Measurements from ENCODE around the gene PTPRG. TPM values are rescaled to one million over a fixed set of nuclear protein-coding genes. Genes with fewer than 3 reads are reported as not detected.

Gene PTPRG
- total RNA-seq, 1 donor from 2014 or later, result 77.2 TPM

DNA sequence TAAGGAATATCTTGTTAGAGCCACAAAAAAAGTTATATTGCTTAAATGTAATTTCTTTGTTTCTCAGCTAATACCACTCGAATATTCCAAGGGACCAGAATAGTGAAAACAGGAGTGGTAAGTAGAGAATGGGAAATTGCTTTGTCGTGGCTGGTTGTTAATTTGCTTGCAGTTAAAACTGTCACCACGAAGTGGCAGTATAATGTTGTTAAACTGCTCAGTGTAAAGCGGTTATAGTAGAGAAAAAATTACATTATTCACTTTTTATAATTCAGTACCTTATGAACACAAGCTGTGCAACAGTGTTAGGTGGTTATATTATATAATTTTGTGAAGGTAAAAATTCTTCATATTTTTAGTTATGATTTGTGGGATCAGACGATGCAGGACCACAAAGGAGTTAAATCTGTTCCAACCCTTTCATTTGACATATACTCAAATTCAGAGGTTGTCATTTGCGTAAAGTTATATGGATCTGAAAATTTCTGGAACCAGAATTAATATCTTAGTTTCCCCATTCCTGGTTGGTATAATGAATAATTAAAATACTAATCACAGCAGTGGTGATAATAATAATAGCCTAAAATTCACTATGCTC lies 640.2 kb downstream of the PTPRG start:
- H3K36me3 Mint-ChIP-seq, result peaks cover 11% of the 10 kb centered on the region
- H3K9me3 Mint-ChIP-seq, result no peaks in the 10 kb centered on the region
- no peak overlapping the region for H3K27ac Mint-ChIP-seq
- H3K4me1 Mint-ChIP-seq (ENCODE audit: unreplicated experiment), result no peaks in the 10 kb centered on the region
- TF ChIP-seq, protein P1, sequence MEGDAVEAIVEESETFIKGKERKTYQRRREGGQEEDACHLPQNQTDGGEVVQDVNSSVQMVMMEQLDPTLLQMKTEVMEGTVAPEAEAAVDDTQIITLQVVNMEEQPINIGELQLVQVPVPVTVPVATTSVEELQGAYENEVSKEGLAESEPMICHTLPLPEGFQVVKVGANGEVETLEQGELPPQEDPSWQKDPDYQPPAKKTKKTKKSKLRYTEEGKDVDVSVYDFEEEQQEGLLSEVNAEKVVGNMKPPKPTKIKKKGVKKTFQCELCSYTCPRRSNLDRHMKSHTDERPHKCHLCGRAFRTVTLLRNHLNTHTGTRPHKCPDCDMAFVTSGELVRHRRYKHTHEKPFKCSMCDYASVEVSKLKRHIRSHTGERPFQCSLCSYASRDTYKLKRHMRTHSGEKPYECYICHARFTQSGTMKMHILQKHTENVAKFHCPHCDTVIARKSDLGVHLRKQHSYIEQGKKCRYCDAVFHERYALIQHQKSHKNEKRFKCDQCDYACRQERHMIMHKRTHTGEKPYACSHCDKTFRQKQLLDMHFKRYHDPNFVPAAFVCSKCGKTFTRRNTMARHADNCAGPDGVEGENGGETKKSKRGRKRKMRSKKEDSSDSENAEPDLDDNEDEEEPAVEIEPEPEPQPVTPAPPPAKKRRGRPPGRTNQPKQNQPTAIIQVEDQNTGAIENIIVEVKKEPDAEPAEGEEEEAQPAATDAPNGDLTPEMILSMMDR (conservative IDR thresholded peaks at IDR 0.05), result peak; percentile 87
- DNase-seq (ENCODE audit: extremely low spot score, unreplicated experiment), result no peak
- H3K4me3 Mint-ChIP-seq, result no peak overlapping the region
- H3K27me3 Mint-ChIP-seq, result no peaks in the 10 kb centered on the region

DNA sequence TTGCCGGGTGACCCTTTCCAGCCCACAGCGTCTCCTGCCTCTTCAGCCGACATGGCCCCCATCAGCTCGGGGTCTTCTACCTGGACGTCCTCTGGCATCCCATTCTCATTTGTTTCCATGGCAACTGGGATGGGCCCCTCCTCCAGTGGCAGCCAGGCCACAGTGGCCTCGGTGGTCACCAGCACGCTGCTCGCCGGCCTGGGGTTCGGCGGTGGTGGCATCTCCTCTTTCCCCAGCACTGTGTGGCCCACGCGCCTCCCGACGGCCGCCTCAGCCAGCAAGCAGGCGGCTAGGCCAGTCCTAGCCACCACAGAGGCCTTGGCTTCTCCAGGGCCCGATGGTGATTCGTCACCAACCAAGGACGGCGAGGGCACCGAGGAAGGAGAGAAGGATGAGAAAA lies 641.8 kb downstream of the PTPRG start:
- TF ChIP-seq, protein P1 (conservative IDR thresholded peaks at IDR 0.05), result no peak
- no peak for DNase-seq (ENCODE audit: extremely low spot score, unreplicated experiment)
- H3K4me3 Mint-ChIP-seq, result no peak overlapping the region
- no peak overlapping the region for H3K27ac Mint-ChIP-seq
- H3K9me3 Mint-ChIP-seq, result no peaks in the 10 kb centered on the region
- no peaks in the 10 kb centered on the region for H3K27me3 Mint-ChIP-seq
- H3K4me1 Mint-ChIP-seq (ENCODE audit: unreplicated experiment), result no peaks in the 10 kb centered on the region
- peaks cover 11% of the 10 kb centered on the region for H3K36me3 Mint-ChIP-seq

DNA sequence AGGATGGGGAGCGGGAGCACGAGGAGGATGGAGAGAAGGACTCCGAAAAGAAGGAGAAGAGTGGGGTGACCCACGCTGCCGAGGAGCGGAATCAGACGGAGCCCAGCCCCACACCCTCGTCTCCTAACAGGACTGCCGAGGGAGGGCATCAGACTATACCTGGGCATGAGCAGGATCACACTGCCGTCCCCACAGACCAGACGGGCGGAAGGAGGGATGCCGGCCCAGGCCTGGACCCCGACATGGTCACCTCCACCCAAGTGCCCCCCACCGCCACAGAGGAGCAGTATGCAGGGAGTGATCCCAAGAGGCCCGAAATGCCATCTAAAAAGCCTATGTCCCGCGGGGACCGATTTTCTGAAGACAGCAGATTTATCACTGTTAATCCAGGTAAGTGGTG lies 642.2 kb downstream of the PTPRG start:
- Mint-ChIP-seq H3K27ac (no peak overlapping the region), H3K4me1 (ENCODE audit: unreplicated experiment) (no peaks in the 10 kb centered on the region), H3K4me3 (no peak overlapping the region), H3K36me3 (peaks cover 11% of the 10 kb centered on the region), H3K27me3 (no peaks in the 10 kb centered on the region), H3K9me3 (no peaks in the 10 kb centered on the region)
- TF ChIP-seq, protein P1 (conservative IDR thresholded peaks at IDR 0.05), result no peak
- DNase-seq (ENCODE audit: extremely low spot score, unreplicated experiment), result no peak

DNA sequence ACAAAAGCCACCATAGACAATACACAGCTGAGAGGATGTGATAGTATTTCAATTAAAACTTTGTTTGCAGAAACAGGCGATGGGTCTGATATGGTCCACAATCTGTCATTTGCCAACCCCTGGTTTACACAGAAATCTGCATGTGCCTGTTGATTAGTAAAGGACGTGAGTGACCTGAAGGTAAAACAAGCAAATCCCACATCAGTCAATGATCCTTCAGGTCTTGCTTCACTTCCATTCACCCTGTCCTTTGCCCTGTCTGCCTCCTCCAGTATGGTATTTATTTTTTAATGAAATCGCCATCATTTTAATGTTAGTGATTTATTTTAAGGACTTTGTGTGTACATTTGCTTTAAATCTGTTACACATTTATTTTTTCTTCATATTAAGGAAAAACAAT lies 645.8 kb downstream of the PTPRG start:
- Mint-ChIP-seq H3K4me3 (no peak overlapping the region), H3K27me3 (no peaks in the 10 kb centered on the region), H3K9me3 (no peaks in the 10 kb centered on the region), H3K36me3 (peaks cover 11% of the 10 kb centered on the region), H3K4me1 (ENCODE audit: unreplicated experiment) (no peaks in the 10 kb centered on the region), H3K27ac (no peak overlapping the region)
- no peak for DNase-seq (ENCODE audit: extremely low spot score, unreplicated experiment)
- TF ChIP-seq, protein P1 (conservative IDR thresholded peaks at IDR 0.05), result no peak

DNA sequence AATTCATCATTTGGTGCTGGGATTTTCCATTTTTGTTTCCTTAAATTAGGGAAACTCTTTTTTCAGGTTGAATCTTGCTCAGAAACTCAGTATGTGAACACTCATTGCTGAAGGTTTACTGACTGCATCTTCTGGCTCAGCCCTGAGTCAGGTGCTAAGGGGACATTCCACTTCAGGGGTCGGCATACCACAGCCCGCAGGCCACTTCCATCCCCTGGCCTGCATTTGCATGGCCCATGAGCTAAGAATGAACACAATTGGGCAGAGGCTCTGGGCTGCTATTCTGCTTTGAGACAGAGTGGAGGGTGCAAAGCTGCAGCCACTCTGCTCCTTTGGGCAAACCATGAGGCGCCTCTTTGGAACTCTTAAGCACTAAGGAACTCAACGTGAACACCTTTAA lies 647.0 kb downstream of the PTPRG start:
- H3K36me3 Mint-ChIP-seq, result peaks cover 5% of the 10 kb centered on the region
- H3K27me3 Mint-ChIP-seq, result no peaks in the 10 kb centered on the region
- no peak for DNase-seq (ENCODE audit: extremely low spot score, unreplicated experiment)
- no peaks in the 10 kb centered on the region for H3K4me1 Mint-ChIP-seq (ENCODE audit: unreplicated experiment)
- TF ChIP-seq, protein P1 (conservative IDR thresholded peaks at IDR 0.05), result no peak
- H3K9me3 Mint-ChIP-seq, result no peaks in the 10 kb centered on the region
- H3K4me3 Mint-ChIP-seq, result no peak overlapping the region
- H3K27ac Mint-ChIP-seq, result no peak overlapping the region

DNA sequence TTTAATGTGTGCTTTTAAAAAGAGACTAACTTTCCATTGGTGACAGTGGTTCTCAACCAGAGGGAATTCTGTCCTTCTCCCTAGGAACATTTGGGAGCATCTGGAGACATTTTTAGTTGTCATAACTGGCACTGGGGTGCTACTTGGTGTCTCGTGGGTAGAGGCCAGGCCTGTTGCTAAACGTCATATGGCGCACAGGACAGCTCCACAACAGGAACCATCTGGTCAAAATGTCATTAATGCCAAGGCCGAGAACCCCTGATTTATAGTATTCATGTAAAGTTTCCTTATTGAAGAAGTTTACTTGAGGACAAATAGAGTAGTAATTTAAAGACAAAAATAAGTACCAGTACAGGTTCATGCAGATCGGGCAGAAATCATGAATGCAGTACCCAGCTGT lies 647.7 kb downstream of the PTPRG start:
- TF ChIP-seq, protein P1 (conservative IDR thresholded peaks at IDR 0.05), result no peak
- no peak overlapping the region for H3K27ac Mint-ChIP-seq
- H3K9me3 Mint-ChIP-seq, result no peaks in the 10 kb centered on the region
- no peak for DNase-seq (ENCODE audit: extremely low spot score, unreplicated experiment)
- no peak overlapping the region for H3K4me3 Mint-ChIP-seq
- no peaks in the 10 kb centered on the region for H3K4me1 Mint-ChIP-seq (ENCODE audit: unreplicated experiment)
- peaks cover 5% of the 10 kb centered on the region for H3K36me3 Mint-ChIP-seq
- H3K27me3 Mint-ChIP-seq, result no peaks in the 10 kb centered on the region

All from type B pancreatic cell (in vitro differentiated cells).